GM18870 (cell line): ENCODE results near the gene SSBP4.

Experiments
- ATAC-seq: cut with Tn5 transposase; IDR thresholded peaks from one replicate; pipeline ENCODE4 v1.9.1; 2021; ENCODE audit warnings: moderate library complexity; ENCODE audit not compliant: unreplicated experiment

Gene SSBP4

GRCh38 chr19:18481505-18482222 is 62.5 kb downstream of the SSBP4 start:
- ATAC-seq: no peak

GRCh38 chr19:18483119-18483890 is 64.1 kb downstream of the SSBP4 start:
- no peak for ATAC-seq
